Endothelial cell of umbilical vein (primary cell): Measurements from ENCODE around the gene PPOX. TPM values are rescaled to one million over a fixed set of nuclear protein-coding genes. Genes with fewer than 3 reads are reported as not detected.
A peak's percentile ranks its signal among the peaks of the same experiment; 100 is the strongest.

ENCODE experiments used
- BruUV-seq: library from RNA; stranded (reverse); fragments of 400-500 nt; replicated peaks from 2 replicates; lab custom pipeline; 2021; lab: Mats Ljungman, UMichigan
- CTCF ChIA-PET: fragments of 300-600, 350-600 bp; sonication (Branson Sonifier 250); formaldehyde crosslinking; loops from one replicate; lab custom pipeline; 2021; ENCODE audit warnings: antibody characterized with exemption, inconsistent platforms; lab: Charles Lee
- POLR2A ChIA-PET: fragments of 300-600, 350-600 bp; sonication (Branson Sonifier 250); formaldehyde crosslinking; loops from one replicate; lab custom pipeline; 2021; ENCODE audit warnings: antibody characterized with exemption, inconsistent platforms; lab: Charles Lee
- DNase-seq: peaks from one replicate; pipeline ENCODE4 v3.0.0-alpha.2; 2011; ENCODE audit warnings: low read depth, low spot score
- FAIRE-seq: peaks from 2 replicates; lab custom pipeline; 2011; peaks lifted over from hg19 to GRCh38; lab: Jason Lieb, UNC
- H2AFZ ChIP-seq: 2 replicates; pipeline ENCODE4 v1.6.0; 2012; ENCODE audit warnings: low read depth, low read length, control low read depth, inconsistent platforms
- H3K27ac ChIP-seq: 2 replicates; pipeline ENCODE4 v1.5.1; 2011; ENCODE audit warnings: low read depth, mild to moderate bottlenecking, control low read depth, low read length, moderate library complexity; ENCODE audit not compliant: insufficient read depth
- H3K27me3 ChIP-seq, 2 experiments: 2 replicates each; pipeline versions ENCODE4 v1.6.0 to v1.6.1; 2011; ENCODE audit warnings: low read length in 2 of 2, mixed read lengths in 1 of 2; ENCODE audit not compliant: control insufficient read depth in 2 of 2, insufficient read depth in 2 of 2
- H3K36me3 ChIP-seq, 2 experiments: 2 replicates in 1 of 2; 3 replicates in 1 of 2; pipeline ENCODE4 v1.5.1; 2011; ENCODE audit warnings: low read length in 2 of 2, mild to moderate bottlenecking in 1 of 2, moderate library complexity in 1 of 2; ENCODE audit not compliant: control insufficient read depth in 2 of 2, insufficient read depth in 2 of 2; ENCODE audit errors: extremely low read depth in 1 of 2
- H3K4me1 ChIP-seq: 3 replicates; pipeline ENCODE4 v1.5.1; 2011; ENCODE audit warnings: mild to moderate bottlenecking, low read length; ENCODE audit not compliant: control insufficient read depth, insufficient read depth; ENCODE audit errors: extremely low read depth
- H3K4me2 ChIP-seq: 2 replicates; pipeline ENCODE4 v1.6.1; 2011; ENCODE audit warnings: low read length, control low read depth, mixed read lengths; ENCODE audit not compliant: insufficient read depth
- H3K4me3 ChIP-seq, 3 experiments: fragments of 200-600 bp in 1 of 3; sonication (generic), shearing (Covaris generic) in 1 of 3; replicated peaks in 1 of 3; 2 replicates each; pipeline ENCODE4 v1.5.1; 2011 to 2016; ENCODE audit warnings: control low read depth in 3 of 3, low read length in 3 of 3, mild to moderate bottlenecking in 2 of 3, inconsistent platforms in 1 of 3, low read depth in 1 of 3, moderate library complexity in 1 of 3; ENCODE audit not compliant: insufficient read depth in 1 of 3
- H3K79me2 ChIP-seq: 2 replicates; pipeline ENCODE4 v1.6.0; 2012; ENCODE audit warnings: low read length, inconsistent platforms; ENCODE audit not compliant: control insufficient read depth, insufficient read depth
- H3K9ac ChIP-seq: replicated peaks from 2 replicates; pipeline ENCODE3; 2011; ENCODE audit warnings: low read length, control low read depth; ENCODE audit not compliant: insufficient read depth; ENCODE audit errors: extremely low read depth
- H3K9me1 ChIP-seq: replicated peaks from 3 replicates; pipeline ENCODE4 v1.6.0; 2011; ENCODE audit warnings: mild to moderate bottlenecking, low read length; ENCODE audit not compliant: control insufficient read depth, insufficient read depth; ENCODE audit errors: extremely low read depth
- H3K9me3 ChIP-seq: replicated peaks from 2 replicates; pipeline ENCODE4 v1.5.1; 2012; ENCODE audit warnings: low read length, inconsistent platforms; ENCODE audit not compliant: control insufficient read depth, insufficient read depth
- H4K20me1 ChIP-seq: replicated peaks from 2 replicates; pipeline ENCODE3; 2011; ENCODE audit warnings: mild to moderate bottlenecking, low read length; ENCODE audit not compliant: control insufficient read depth, insufficient read depth; ENCODE audit errors: extremely low read depth
- EZH2 ChIP-seq: IDR thresholded peaks from 2 replicates; pipeline ENCODE4 v1.6.1; 2012; ENCODE audit warnings: borderline replicate concordance, low read depth, mild to moderate bottlenecking, moderate library complexity, low read length, inconsistent platforms; ENCODE audit not compliant: severe bottlenecking
- FOS ChIP-seq: IDR thresholded peaks from 2 replicates; pipeline ENCODE4 v1.6.1; 2011; ENCODE audit warnings: mild to moderate bottlenecking, low read length, moderate library complexity, borderline replicate concordance; ENCODE audit not compliant: insufficient read depth
- GATA2 ChIP-seq: IDR thresholded peaks from 2 replicates; pipeline ENCODE4 v1.7.0; 2011; ENCODE audit warnings: low read depth, mild to moderate bottlenecking, moderate library complexity, mixed read lengths, low read length; ENCODE audit not compliant: insufficient read length, insufficient read depth
- JUN ChIP-seq: IDR thresholded peaks from 2 replicates; pipeline ENCODE4 v1.6.1; 2011; ENCODE audit warnings: borderline replicate concordance, low read depth; ENCODE audit not compliant: insufficient read length, insufficient read depth
- MYC ChIP-seq: IDR thresholded peaks from one replicate; pipeline ENCODE4 v1.6.1; 2011; ENCODE audit warnings: mild to moderate bottlenecking, low read depth, low read length
- POLR2AphosphoS5 ChIP-seq: IDR thresholded peaks from 2 replicates; pipeline ENCODE4 v1.6.1; 2012; ENCODE audit warnings: low read depth, mild to moderate bottlenecking, control low read depth, low read length, moderate library complexity; ENCODE audit not compliant: insufficient read depth
- dilution Hi-C: fragments of 300-500 bp; cut with MboI; formaldehyde crosslinking; loops from one replicate; pipeline ENCODE4 v1.15.0; 2019; ENCODE audit warnings: low sequenced_read_pairs; ENCODE audit not compliant: extremely low pct_ligation_motif_present
- intact Hi-C: fragments of 100-400 bp; cut with micrococcal nuclease; formaldehyde crosslinking; loops from one replicate; pipeline ENCODE4 v1.10.0; 2022
- polyA plus RNA-seq, 4 experiments: library from polyadenylated mRNA; depleted of rRNA in 3 of 4; stranded (reverse) in 3 of 4; unstranded in 1 of 4; fragments of >200 nt; gene quantifications; 2 replicates each; pipeline versions ENCODE4 v1.2.1 to v1.2.3, GENCODE V29; 2011 to 2012; ENCODE audit warnings: missing spikeins in 1 of 4
- total RNA-seq: library from RNA; stranded (reverse); gene quantifications from 2 replicates; pipeline ENCODE4 v1.2.3, GENCODE V29; 2021
- TF ChIP-seq, protein P1 (sequence below), 2 donors: IDR thresholded peaks; 1 replicate in 1 of 2; 2 replicates in 1 of 2; pipeline ENCODE4 v1.5.1; 2011; ENCODE audit warnings: low read length in 2 of 2, mild to moderate bottlenecking in 2 of 2, moderate library complexity in 2 of 2, control low read depth in 1 of 2, inconsistent platforms in 1 of 2, low read depth in 1 of 2; ENCODE audit not compliant: insufficient read depth in 1 of 2; ENCODE audit errors: extremely low read depth in 1 of 2

Gene PPOX
- total and polyA plus RNA-seq, 2 donors (not counting 3 experiments of a cell fraction or from before 2014, with no cell fraction given): 26.4 to 28.5 TPM

GRCh38 chr1:161197560-161198193, 31.5 kb downstream of the PPOX start:
- dilution Hi-C loops (no loop called here), intact Hi-C loops (no loop called here)
- Histone ChIP-seq H3K27me3 (no peaks in the 10 kb centered on the region), H3K4me2 (peak overlapping the region; percentile 47), H4K20me1 (no peaks in the 10 kb centered on the region), H3K79me2 (peaks cover 37% of the 10 kb centered on the region), H3K4me1 (peaks cover 55% of the 10 kb centered on the region), H3K9me3 (no peaks in the 10 kb centered on the region), H3K27ac (peak overlapping the region; percentile 98), H3K9ac (peak overlapping the region; percentile 42), H3K4me3 (peak overlapping the region; percentile 26 to 51 (median 40)), H3K9me1 (no peaks in the 10 kb centered on the region), H3K36me3 (peaks cover 0 to 3% of the 10 kb centered on the region in 2 experiments), H2AFZ (peak overlapping the region; percentile 1)
- POLR2A ChIA-PET: no interaction called here
- FAIRE-seq (no peak), DNase-seq (no peak)
- CTCF ChIA-PET: interaction anchor here (0.6 to 3.2 kb wide), 10 partner anchors 12 to 193 kb away, joined by 3 to 35 read pairs (median 6); partner anchors contain the start of genes PPOX and TOMM40L
- BruUV-seq: no TSS peak
- TF ChIP-seq, protein P1, sequence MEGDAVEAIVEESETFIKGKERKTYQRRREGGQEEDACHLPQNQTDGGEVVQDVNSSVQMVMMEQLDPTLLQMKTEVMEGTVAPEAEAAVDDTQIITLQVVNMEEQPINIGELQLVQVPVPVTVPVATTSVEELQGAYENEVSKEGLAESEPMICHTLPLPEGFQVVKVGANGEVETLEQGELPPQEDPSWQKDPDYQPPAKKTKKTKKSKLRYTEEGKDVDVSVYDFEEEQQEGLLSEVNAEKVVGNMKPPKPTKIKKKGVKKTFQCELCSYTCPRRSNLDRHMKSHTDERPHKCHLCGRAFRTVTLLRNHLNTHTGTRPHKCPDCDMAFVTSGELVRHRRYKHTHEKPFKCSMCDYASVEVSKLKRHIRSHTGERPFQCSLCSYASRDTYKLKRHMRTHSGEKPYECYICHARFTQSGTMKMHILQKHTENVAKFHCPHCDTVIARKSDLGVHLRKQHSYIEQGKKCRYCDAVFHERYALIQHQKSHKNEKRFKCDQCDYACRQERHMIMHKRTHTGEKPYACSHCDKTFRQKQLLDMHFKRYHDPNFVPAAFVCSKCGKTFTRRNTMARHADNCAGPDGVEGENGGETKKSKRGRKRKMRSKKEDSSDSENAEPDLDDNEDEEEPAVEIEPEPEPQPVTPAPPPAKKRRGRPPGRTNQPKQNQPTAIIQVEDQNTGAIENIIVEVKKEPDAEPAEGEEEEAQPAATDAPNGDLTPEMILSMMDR (IDR thresholded peaks at IDR 0.05; ENCODE audit: extremely low read depth in 1 of 2, insufficient read depth in 1 of 2, low read depth in 1 of 2, low read length in 2 of 2): no peak
- no peak for TF ChIP-seq GATA2
- TF ChIP-seq FOS: no peak
- no peak for TF ChIP-seq MYC
- TF ChIP-seq POLR2AphosphoS5: no peak
- no peak for TF ChIP-seq JUN
- no peak for TF ChIP-seq EZH2
